ENCODE data around the gene HDLBP.

Gene HDLBP

DNA sequence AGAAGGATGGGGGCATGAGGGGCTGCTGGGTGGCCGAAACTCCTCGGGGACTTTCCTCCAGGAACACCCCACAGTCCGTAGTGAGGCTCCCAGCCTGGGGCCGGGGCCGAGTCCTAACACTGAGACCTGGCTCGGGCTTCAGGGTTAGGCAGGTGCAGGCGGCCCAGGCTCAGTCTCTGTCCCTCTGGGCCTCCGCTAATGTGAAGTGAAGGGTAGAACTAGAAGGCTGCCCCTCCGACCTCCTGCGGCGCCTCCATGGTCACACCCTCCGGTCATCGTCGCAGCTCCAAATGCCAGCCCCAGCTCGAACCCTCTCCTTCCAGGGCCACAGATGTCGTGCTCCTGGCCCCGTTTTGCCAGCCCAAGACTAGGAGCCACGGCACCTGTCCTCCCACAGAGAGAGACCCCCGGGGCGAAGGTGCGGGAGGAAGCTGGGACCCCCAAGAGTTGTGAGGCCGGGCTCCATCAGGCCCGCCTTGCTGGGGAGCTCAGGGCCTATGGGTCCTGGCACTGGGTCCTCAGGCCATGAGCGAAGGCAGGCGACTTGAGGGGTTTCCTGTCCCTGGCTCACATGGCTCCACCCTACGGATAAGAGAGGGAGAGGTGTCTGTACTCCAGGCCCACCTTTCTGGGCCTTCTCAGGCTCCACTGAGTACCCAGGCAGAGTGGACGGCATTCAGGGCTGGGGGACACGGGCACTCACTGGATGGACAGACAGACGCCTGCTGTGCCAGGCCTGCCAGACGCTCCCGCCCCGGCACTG is 126.2 kb downstream of the HDLBP start:
- DNase-seq, result no peak

DNA sequence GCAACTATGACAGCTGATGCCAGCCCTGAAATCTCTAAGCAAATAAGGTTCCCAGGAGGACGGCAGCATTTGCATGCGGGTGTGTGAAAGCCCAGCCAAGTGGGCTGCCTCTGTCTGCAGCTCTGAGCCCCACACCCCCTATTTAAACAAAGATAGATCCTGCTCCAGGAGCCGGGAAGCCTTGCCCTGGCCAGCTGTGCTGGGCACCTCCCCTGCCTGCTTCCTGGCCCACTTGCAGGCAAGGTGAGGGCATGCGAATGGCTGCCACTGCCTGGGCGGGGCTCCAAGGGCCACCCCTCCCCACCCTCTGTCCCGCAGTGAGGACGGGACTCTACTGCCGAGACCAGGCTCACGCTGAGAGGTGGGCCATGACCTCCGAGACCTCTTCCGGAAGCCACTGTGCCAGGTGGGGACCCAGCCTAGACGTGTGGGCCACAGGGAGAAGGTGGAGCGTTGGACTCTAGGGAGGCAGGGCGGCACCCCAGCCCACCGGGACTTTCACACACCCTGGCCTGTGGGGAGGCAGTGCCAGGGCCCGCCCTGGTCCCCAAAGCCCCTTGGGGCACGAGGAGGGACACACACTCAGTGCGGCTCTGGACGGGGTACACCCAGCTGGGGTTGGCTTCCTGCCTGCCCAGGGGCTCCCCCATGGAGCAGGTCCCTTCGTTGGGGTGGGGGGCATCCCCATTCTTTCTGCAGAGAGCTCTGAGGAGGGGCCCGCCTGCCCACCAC is 126.9 kb downstream of the HDLBP start, which contains the start of gene ANO7:
Gene ANO7, plus strand, starts transcription at position 317 of the 732 bp plus-strand sequence. CDS start 1,387 bp downstream, outside the sequence.
- DNase-seq, result no peak

DNA sequence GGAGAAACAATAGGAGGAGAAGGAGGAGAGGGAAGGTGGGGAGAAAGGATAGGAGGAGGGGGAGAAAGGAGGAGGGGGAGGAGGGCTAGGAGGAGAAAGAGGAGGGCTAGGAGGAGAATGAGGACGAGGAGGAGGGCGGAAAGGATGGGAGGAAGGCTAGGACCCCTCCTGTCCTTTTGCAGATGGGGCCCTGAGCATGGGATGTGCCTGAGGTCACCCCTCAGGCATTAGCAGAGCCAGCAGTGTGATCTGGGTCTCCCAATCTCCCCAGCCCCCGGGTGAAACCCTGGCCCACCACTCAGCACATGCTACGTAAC is 127.6 kb downstream of the HDLBP start:
- no peak for DNase-seq

DNA sequence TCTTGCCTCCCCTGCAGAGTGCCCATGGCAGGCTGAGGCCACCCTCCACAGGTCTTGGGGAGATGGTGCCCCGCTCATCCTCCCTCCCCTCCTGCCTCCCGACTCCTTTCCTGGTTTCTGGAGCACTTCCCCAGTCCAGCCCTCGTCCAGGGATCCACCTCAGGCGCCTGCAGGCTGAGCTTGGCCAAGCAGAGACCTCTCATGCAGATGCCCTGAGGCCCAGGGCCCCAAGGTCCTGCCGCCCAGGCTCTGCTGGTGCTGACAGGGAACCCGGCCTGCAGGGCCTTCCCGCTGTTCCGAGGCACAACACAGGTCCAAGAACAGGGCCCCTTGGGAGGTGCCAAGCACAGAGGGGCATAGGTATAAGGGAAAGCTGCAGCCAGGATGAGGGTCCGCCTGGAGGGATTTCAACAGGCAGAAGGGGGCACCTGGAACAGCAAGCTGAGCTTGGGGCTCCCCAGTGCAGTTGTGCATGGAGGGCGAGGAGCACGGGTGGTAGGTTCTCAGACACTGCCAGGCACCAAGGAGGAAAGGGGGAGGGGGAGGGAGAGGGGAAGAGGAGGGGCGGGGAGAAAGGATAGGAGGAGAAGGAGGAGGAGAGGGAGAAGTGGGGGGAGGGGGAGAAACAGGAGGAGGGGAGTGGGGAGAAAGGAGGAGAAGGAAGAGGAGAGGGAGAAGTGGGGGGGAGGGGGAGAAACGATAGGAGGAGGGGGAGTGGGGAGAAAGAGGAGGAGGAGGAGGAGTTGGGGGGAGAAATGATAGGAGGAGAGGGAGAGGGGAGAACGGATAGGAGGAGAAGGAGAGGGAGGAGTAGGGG is 128.2 kb downstream of the HDLBP start:
- DNase-seq, result no peak

DNA sequence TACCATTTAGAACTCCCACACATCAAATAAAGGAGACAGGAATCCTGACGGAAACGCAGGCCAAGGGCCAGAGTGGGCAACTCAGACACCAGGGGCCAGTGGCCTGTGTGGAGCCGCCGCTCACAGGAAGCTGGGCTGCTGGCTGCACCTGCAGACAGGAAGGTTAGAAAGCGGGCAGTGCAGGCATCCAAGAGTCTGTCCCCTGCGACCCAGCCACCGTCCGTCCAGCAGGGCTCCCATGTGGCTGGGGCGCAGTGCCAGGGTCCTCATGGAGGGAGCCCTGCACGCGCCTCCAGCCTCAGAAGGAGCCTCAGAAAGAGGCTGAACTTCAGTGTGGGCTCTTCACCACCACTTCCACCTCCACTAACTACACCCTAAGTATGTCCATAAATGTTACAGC is 129.5 kb downstream of the HDLBP start:
- DNase-seq, result no peak

DNA sequence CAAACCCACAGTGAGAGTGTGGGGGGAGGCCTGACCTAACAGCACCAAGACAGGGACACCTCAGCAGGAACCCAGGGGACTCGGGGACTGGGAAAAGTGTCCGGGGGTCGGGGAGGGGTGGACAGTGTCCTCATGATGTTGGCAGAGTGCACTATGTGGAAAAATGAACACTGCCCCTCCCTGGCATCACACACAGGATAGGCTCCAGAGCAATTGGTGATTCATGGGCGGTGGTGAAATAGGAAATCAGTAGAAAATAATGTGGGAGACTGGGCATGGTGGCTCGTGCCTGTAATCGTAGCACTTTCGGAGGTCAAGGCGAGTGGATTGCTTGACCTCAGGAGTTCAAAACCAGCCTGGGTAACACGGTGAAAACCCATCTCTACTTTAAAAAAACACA is 130.6 kb downstream of the HDLBP start:
- no peak for DNase-seq

DNA sequence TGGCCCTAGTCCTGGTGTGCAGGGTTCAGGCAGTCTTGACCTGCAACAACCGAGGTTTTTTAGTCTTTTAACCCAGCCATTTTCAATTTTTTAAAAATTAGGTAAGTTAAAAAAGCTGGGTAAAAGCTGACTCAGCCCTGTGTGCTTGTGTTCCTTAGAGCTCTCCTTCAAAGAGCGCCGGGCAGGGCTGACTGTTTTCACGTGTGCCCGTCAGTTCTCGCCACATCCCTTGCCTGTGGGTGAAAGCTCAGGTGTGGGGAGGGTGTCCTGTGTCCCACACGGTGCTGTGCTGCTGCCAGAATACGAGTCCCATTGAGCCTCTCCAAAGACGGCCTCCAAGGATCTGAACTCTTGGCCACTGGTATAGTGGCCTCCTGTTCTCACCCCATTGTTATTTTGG is 132.3 kb downstream of the HDLBP start:
- DNase-seq, result no peak

DNA sequence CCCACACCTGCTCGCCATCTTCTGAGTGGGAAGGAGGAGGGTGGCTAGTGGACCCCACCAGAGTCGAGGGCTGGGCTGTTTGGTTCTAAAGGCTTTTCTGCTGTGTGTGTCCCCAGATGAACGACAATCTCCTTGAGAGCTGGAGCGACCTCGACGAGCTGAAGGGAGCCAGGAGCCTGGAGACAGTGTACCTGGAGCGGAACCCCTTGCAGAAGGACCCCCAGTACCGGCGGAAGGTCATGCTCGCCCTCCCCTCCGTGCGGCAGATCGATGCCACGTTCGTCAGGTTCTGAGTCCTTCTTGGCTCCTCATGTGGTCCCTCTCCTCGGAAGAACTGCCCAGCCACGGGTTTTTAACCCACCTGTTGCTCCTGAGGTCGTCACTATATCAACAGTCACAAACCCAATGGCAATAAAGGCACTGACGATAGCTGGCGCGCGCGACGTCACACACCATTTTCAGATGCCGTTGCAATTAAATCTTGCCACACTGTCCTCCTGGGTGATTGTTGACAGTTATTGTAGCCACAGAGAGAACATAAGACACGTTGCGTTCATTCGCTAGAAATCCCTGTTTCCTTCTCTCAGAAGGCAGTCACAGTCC is 132.8 kb downstream of the HDLBP start:
- no peak for DNase-seq

DNA sequence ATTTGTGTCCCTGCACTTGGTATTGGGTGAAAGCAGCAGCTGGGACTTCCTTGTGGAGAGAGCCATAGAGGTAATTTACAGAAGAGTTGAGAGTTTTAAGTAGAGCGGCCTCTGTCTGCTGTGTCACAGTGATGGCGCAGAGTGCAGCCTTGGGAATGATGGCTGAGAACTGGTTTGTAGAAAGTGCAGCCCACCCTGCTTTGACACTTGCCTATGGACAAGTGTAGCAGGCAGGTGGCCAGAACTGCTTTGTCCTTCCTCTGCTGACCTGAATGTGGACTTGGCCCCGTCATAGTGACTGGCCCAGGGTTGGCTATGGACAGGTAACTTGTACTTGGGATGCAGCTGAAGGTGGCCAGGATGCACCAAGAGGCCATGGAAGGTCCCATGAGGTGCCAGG is 133.3 kb downstream of the HDLBP start:
- DNase-seq, result no peak

DNA sequence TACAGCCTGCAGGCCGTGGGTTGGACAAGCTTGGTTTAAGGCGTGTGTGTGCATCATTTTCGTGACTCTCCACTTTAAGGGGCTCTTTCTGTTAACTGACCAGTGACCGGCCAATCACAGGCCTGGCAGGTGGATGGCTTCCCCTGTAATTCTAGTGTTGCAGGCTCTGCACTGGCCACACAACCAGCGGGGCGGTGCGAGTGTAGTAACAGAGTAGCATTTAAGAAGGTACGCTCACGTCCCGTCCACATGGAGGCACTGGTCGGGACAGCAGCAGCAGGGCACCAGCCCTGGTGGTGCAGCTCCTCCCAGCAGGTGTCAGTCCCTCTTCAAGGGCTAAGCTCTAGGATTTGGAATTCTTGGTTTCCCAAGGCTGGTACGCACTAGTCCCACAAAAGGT is 135.0 kb downstream of the HDLBP start:
- no peak for DNase-seq

DNA sequence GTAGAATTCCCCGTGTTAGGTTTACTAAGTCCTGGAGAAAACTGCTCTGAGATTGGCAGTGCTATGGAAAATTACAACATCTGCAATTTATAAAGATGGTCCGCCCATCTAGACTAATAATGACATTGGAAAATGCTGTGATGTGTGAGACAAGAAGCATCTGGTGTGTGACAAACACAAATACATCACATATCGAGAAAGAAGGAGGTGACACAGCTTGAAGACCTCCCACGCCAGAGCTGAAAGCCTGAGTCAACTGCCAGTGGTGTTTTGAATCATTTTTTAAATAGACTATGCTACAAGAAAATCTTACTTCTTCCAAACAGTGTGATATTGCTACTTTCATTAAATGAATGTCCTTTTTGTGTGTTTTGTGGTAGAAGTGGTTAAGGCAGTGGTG is 135.6 kb downstream of the HDLBP start:
- no peak for DNase-seq

DNA sequence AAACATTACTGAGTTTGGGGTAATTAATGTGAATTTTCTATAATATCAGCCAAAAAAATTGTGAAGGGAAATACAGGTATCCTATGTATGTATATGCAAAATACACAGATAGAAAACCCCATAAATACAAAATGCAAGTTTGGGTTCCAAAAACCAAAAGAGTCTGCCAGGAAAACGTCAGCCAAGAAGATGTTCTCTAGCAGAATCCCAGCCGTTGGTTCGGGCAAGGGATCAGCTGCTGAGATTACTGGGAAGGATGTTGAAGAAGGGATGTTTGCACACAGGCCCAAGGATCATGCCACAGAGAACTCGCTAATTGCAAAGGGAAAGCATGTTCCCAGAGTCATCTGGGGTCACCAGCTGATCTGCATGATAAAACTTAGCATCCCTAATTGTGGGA is 136.5 kb downstream of the HDLBP start:
- no peak for DNase-seq

DNA sequence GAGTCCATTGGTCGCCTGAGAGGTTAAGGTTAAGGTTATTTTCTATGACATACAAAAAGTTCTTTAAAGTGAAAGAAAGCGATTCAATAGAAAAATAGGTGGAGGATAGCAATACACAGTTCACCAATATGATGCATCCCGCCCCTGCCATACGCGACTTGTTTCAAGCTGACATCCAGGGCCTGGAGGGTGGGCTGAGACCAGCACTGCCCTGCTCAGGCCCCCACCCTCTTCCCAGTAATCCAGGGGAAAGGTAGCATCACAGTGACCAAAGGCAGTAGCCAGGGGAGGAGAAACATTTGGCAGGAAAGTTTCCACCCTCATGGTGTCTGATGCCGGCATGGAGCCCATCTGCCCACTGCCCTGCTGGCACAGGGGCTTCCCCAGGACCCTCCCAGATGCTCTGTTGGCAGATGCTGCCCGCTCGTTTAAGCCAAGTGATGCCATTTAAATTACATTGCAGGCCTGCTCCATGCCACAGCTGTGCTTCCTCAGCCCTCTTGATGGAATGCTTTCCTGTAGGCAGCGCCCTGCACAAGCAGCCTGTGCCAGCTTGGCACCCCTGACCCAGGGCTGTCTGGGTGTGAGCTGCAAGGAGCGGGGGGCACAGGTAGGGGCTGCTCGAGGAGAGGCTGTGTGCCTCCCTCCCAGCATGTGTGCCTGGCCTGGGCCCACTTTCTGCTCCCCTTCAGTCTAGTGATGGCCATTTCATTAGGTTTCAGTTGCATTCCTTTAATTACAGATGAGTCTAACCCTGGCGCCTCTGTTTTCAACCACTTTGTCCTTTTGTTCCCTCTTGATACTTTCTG is 137.7 kb downstream of the HDLBP start:
- DNase-seq, result no peak
